Ishikawa (cell line): ENCODE measurements around the gene MIA3.

Experiments used
- CEBPB ChIP-seq: IDR thresholded peaks from 2 replicates; pipeline ENCODE4 v1.6.1; 2012
- CREB1 ChIP-seq: IDR thresholded peaks from 2 replicates; pipeline ENCODE4 v1.6.1; 2012; ENCODE audit warnings: low read depth
- EGR1 ChIP-seq: IDR thresholded peaks from 2 replicates; pipeline ENCODE4 v1.6.1; 2012
- EP300 ChIP-seq: IDR thresholded peaks from 2 replicates; pipeline ENCODE4 v1.6.1; 2012; ENCODE audit warnings: borderline replicate concordance
- FOXM1 ChIP-seq: IDR thresholded peaks from 2 replicates; pipeline ENCODE4 v1.6.1; 2012; ENCODE audit warnings: low read depth, borderline replicate concordance
- MAX ChIP-seq: IDR thresholded peaks from 2 replicates; pipeline ENCODE4 v1.6.1; 2012
- NFIC ChIP-seq: IDR thresholded peaks from 2 replicates; pipeline ENCODE4 v1.6.1; 2012
- RAD21 ChIP-seq: IDR thresholded peaks from 2 replicates; pipeline ENCODE4 v1.6.1; 2012; ENCODE audit warnings: low read depth
- REST ChIP-seq: IDR thresholded peaks from 2 replicates; pipeline ENCODE4 v1.6.1; 2012; ENCODE audit warnings: low read depth, mild to moderate bottlenecking
- TAF1 ChIP-seq: IDR thresholded peaks from 2 replicates; pipeline ENCODE4 v1.6.1; 2012; ENCODE audit warnings: low read depth, mild to moderate bottlenecking
- TCF12 ChIP-seq: IDR thresholded peaks from 2 replicates; pipeline ENCODE4 v1.6.1; 2012; ENCODE audit warnings: low read depth
- TEAD4 ChIP-seq: IDR thresholded peaks from 2 replicates; pipeline ENCODE4 v1.6.1; 2012
- USF1 ChIP-seq: IDR thresholded peaks from 2 replicates; pipeline ENCODE4 v1.6.1; 2012
- YY1 ChIP-seq: IDR thresholded peaks from 2 replicates; pipeline ENCODE4 v1.6.1; 2012; ENCODE audit warnings: low read depth
- ZBTB7A ChIP-seq: IDR thresholded peaks from 2 replicates; pipeline ENCODE4 v1.6.1; 2012; ENCODE audit warnings: low read depth

The MIA3 gene

GRCh38 chr1:222592171-222592570 lies 25.7 kb upstream of the MIA3 start:
- TF ChIP-seq TAF1 (no peak), RAD21 (no peak), NFIC (no peak), FOXM1 (no peak), CREB1 (no peak), EGR1 (no peak), EP300 (no peak), MAX (no peak), ZBTB7A (no peak), USF1 (no peak), TCF12 (no peak), YY1 (no peak), REST (no peak), TEAD4 (no peak), CEBPB (no peak)

GRCh38 chr1:222594789-222595188 lies 23.1 kb upstream of the MIA3 start:
- no peak for TF ChIP-seq TCF12

- TF ChIP-seq EP300 (no peak), MAX (no peak), TEAD4 (no peak), REST (no peak), NFIC (no peak), ZBTB7A (no peak), RAD21 (no peak), TAF1 (no peak), CEBPB (no peak), EGR1 (no peak), FOXM1 (no peak)
These were observed 21.2 kb upstream of the MIA3 start for GRCh38 chr1:222596696-222597095.

GRCh38 chr1:222600281-222600680 lies 17.6 kb upstream of the MIA3 start:
- TF ChIP-seq EGR1 (no peak), TAF1 (no peak), CREB1 (no peak), NFIC (0 out of 2 replicates have a peak, but pooled peaks have one; percentile 25), ZBTB7A (no peak), MAX (no peak), RAD21 (no peak), YY1 (no peak)

GRCh38 chr1:222601257-222601656 lies 16.6 kb upstream of the MIA3 start:
- no peak for TF ChIP-seq YY1
- no peak for TF ChIP-seq TAF1
- no peak for TF ChIP-seq EGR1
- no peak for TF ChIP-seq FOXM1
- TF ChIP-seq ZBTB7A, result no peak
- no peak for TF ChIP-seq CREB1
- TF ChIP-seq CEBPB, result no peak
- TF ChIP-seq EP300, result no peak
- TF ChIP-seq NFIC, result no peak
- TF ChIP-seq USF1, result no peak
- TF ChIP-seq TCF12, result no peak
- no peak for TF ChIP-seq MAX
- no peak for TF ChIP-seq RAD21
- TF ChIP-seq REST, result no peak
- no peak for TF ChIP-seq TEAD4
